ENCODE measurements around the gene BBX. TPM values are rescaled to one million over a fixed set of nuclear protein-coding genes. Genes with fewer than 3 reads are reported as not detected.

BBX gene
- total RNA-seq, 4 donors from 2014 or later = 73.0 to 216 (median 106) TPM

GRCh38 chr3:107641572-107642307 is 119.0 kb downstream of the BBX start:
- 69 to 76% methylated on average over 2 of the region's 2 CpGs for whole genome bisulfite sequencing, 2 donors
- H3K4me1 ChIP-seq = peaks cover 5 to 6% of the 10 kb centered on the region in 2 donors
- DNase-seq = no peak
- intact Hi-C loops (cut with DNase I) = no loop called here
- H3K4me3 ChIP-seq (replicated peaks in 1 of 3) = no peak overlapping the region
- H3K9me3 ChIP-seq = no peaks in the 10 kb centered on the region
- TF ChIP-seq POLR2A (IDR thresholded peaks at IDR 0.05) (no peak), CTCF (IDR thresholded peaks at IDR 0.05) (no peak)
- H3K27me3 ChIP-seq = no peaks in the 10 kb centered on the region
- H3K27ac ChIP-seq = no peak overlapping the region
- H3K36me3 ChIP-seq = no peaks in the 10 kb centered on the region

- Histone ChIP-seq H3K27ac (no peak overlapping the region), H3K27me3 (no peaks in the 10 kb centered on the region), H3K36me3 (no peaks in the 10 kb centered on the region), H3K4me3 (replicated peaks in 1 of 3) (no peak overlapping the region), H3K9me3 (no peaks in the 10 kb centered on the region), H3K4me1 (no peaks in the 10 kb centered on the region)
- intact Hi-C loops (cut with DNase I) = no loop called here
- TF ChIP-seq POLR2A (IDR thresholded peaks at IDR 0.05) (no peak), CTCF (IDR thresholded peaks at IDR 0.05) (peak in 1 of 6 experiments; percentile 19)
- 87 to 89% methylated on average over 6 of the region's 6 CpGs for WGBS, 2 donors
- no peak for DNase-seq
These were observed 120.5 kb downstream of the BBX start for GRCh38 chr3:107643038-107643883.

- no peak for DNase-seq
- 82 to 87% methylated on average over 3 of the region's 3 CpGs for WGBS, 2 donors
- TF ChIP-seq CTCF (IDR thresholded peaks at IDR 0.05) = no peak
- no peak for TF ChIP-seq POLR2A (IDR thresholded peaks at IDR 0.05)
- Histone ChIP-seq H3K4me3 (replicated peaks in 1 of 3) (no peak overlapping the region), H3K36me3 (no peaks in the 10 kb centered on the region), H3K4me1 (no peaks in the 10 kb centered on the region), H3K9me3 (no peaks in the 10 kb centered on the region), H3K27ac (no peak overlapping the region), H3K27me3 (no peaks in the 10 kb centered on the region)
- intact Hi-C loops (cut with DNase I) = no loop called here
These were observed 121.9 kb downstream of the BBX start for GRCh38 chr3:107644631-107645030.

GRCh38 chr3:107650788-107651187 is 128.0 kb downstream of the BBX start:
- Histone ChIP-seq H3K9me3 (no peaks in the 10 kb centered on the region), H3K27ac (no peak overlapping the region), H3K4me3 (replicated peaks in 1 of 3) (no peak overlapping the region), H3K27me3 (no peaks in the 10 kb centered on the region), H3K36me3 (no peaks in the 10 kb centered on the region), H3K4me1 (peaks cover 3 to 11% of the 10 kb centered on the region in 2 donors)
- intact Hi-C loops (cut with DNase I) = no loop called here
- 85 to 90% methylated on average over 3 of the region's 3 CpGs for WGBS, 2 donors
- DNase-seq = no peak
- TF ChIP-seq POLR2A (IDR thresholded peaks at IDR 0.05) (no peak), CTCF (IDR thresholded peaks at IDR 0.05) (no peak)

- no peaks in the 10 kb centered on the region for H3K9me3 ChIP-seq
- intact Hi-C loops (cut with DNase I) = no loop called here
- no peak for TF ChIP-seq POLR2A (IDR thresholded peaks at IDR 0.05)
- no peak for TF ChIP-seq CTCF (IDR thresholded peaks at IDR 0.05)
- H3K36me3 ChIP-seq = no peaks in the 10 kb centered on the region
- DNase-seq = no peak
- peaks cover 3 to 11% of the 10 kb centered on the region in 2 donors for H3K4me1 ChIP-seq
- H3K4me3 ChIP-seq (replicated peaks in 1 of 3) = no peak overlapping the region
- H3K27ac ChIP-seq = no peak overlapping the region
- H3K27me3 ChIP-seq = no peaks in the 10 kb centered on the region
These were observed 129.0 kb downstream of the BBX start for GRCh38 chr3:107651782-107652181.

Measured in thyroid gland (tissue), 4 donors.